Panc1 (cell line): Measurements from ENCODE around the gene MYL9. TPM values are rescaled to one million over a fixed set of nuclear protein-coding genes. Genes with fewer than 3 reads are reported as not detected.

Experiments used
- ATAC-seq: fragments of 200-7000 bp; cut with Tn5 transposase; 2 replicates; pipeline ENCODE4 v1.9.1; 2020; ENCODE audit warnings: mild to moderate bottlenecking, moderate library complexity
- BruUV-seq: library from RNA; stranded (reverse); fragments of 400-500 nt; replicated peaks from 2 replicates; lab custom pipeline; 2021; lab: Mats Ljungman, UMichigan
- CTCF ChIA-PET: fragments of 300-600 bp; sonication (Branson Sonifier 250); formaldehyde crosslinking; loops from one replicate; lab custom pipeline; 2022; ENCODE audit warnings: antibody characterized with exemption; lab: Charles Lee
- POLR2A ChIA-PET: fragments of 300-600 bp; sonication (Branson Sonifier 250); formaldehyde crosslinking; loops from one replicate; lab custom pipeline; 2022; ENCODE audit warnings: antibody characterized with exemption; lab: Charles Lee
- DNase-seq: peaks from one replicate; pipeline ENCODE4 v3.0.0-alpha.2; 2010; ENCODE audit warnings: low read depth, low spot score
- H3K27ac ChIP-seq: 2 replicates; pipeline ENCODE4 v1.5.1; 2011; ENCODE audit warnings: mild to moderate bottlenecking, low read length, inconsistent platforms
- H3K27me3 ChIP-seq: fragments of 200-500 bp; sonication (Bioruptor generic); 2 replicates; pipeline ENCODE4 v1.6.0; 2014; ENCODE audit warnings: low read length, inconsistent platforms; ENCODE audit not compliant: control insufficient read depth, insufficient read depth
- H3K36me3 ChIP-seq: fragments of 200-500 bp; sonication (Bioruptor generic); 2 replicates; pipeline ENCODE4 v1.5.1; 2014; ENCODE audit warnings: inconsistent platforms, mild to moderate bottlenecking, low read length, moderate library complexity; ENCODE audit not compliant: control insufficient read depth, insufficient read depth
- H3K4me1 ChIP-seq: 2 replicates; pipeline ENCODE4 v1.5.1; 2011; ENCODE audit warnings: inconsistent platforms, mild to moderate bottlenecking, low read length, moderate library complexity; ENCODE audit not compliant: control insufficient read depth, insufficient read depth
- H3K4me3 ChIP-seq, 2 experiments: 2 replicates each; pipeline ENCODE4 v1.5.1; 2011 to 2012; ENCODE audit warnings: low read depth in 2 of 2, low read length in 2 of 2, mild to moderate bottlenecking in 2 of 2, inconsistent platforms in 1 of 2, moderate library complexity in 1 of 2
- H3K9me3 ChIP-seq: fragments of 200-500 bp; sonication (Bioruptor generic); 2 replicates; pipeline ENCODE4 v1.5.1; 2014; ENCODE audit warnings: low read depth, mild to moderate bottlenecking, inconsistent platforms, low read length, moderate library complexity; ENCODE audit not compliant: control insufficient read depth, insufficient read depth
- POLR2AphosphoS5 ChIP-seq: IDR thresholded peaks from 2 replicates; pipeline ENCODE4 v1.6.1; 2012; ENCODE audit warnings: mild to moderate bottlenecking, low read depth, low read length, moderate library complexity
- SIN3A ChIP-seq: IDR thresholded peaks from 2 replicates; pipeline ENCODE4 v1.6.1; 2012; ENCODE audit warnings: low read depth, mild to moderate bottlenecking, low read length, moderate library complexity, borderline replicate concordance; ENCODE audit not compliant: insufficient read depth
- TCF7L2 ChIP-seq: IDR thresholded peaks from 2 replicates; pipeline ENCODE4 v1.6.1; 2011; ENCODE audit warnings: mild to moderate bottlenecking, low read depth, low read length, inconsistent platforms
- in situ Hi-C: cut with HindIII; loops from 2 replicates; pipeline ENCODE4 v1.10.0; 2016; ENCODE audit warnings: low sequenced_read_pairs, low pct_unique_long_range_greater_than_20kb
- intact Hi-C: fragments of 100-400 bp; cut with micrococcal nuclease; formaldehyde crosslinking; loops from one replicate; pipeline ENCODE4 v1.10.0; 2022; ENCODE audit not compliant: unreplicated experiment
- total RNA-seq: library from RNA; stranded (reverse); gene quantifications from one replicate; pipeline ENCODE4 v1.2.1, GENCODE V29; 2021; ENCODE audit not compliant: unreplicated experiment
- TF ChIP-seq, protein P1 (sequence below): fragments of 450-650 bp; IDR thresholded peaks from 2 replicates; pipeline ENCODE4 v1.5.1; 2017; ENCODE audit warnings: mild to moderate bottlenecking
- TF ChIP-seq, protein P2 (sequence below), 2 experiments: IDR thresholded peaks; 2 replicates each; pipeline ENCODE4 v1.6.1; 2011 to 2012; ENCODE audit warnings: low read depth in 2 of 2, control low read depth in 1 of 2, low read length in 1 of 2, mild to moderate bottlenecking in 1 of 2, moderate library complexity in 1 of 2; ENCODE audit not compliant: insufficient read depth in 1 of 2

Gene MYL9
- total RNA-seq, 1 experiment from 2014 or later: 107 TPM

DNA sequence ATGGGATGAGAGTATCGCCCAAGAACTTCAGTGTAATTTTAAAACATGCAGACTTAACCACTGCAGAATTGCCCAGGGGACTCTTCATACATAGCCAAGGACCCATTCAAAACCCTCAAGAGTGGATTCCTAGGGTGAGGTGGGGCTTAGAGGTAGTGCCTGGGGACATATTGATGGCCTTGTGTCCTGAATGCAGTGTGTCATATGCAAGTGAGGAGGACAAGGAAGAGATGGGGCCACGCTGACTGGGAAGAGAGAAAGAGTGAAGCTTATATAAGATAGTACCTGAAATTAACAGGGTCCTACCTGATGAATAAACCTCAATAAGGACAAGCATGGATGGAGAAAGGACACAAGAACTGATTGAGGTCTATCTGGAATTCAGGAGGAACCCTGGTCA lies 13.9 kb downstream of the MYL9 start:
- no peak overlapping the region for H3K4me3 ChIP-seq
- no TSS peak for BruUV-seq
- intact Hi-C loops (no loop called here), in situ Hi-C loops (no loop called here)
- CTCF ChIA-PET: no interaction called here
- H3K27ac ChIP-seq: no peak overlapping the region
- H3K27me3 ChIP-seq: no peaks in the 10 kb centered on the region
- TF ChIP-seq, protein P1, sequence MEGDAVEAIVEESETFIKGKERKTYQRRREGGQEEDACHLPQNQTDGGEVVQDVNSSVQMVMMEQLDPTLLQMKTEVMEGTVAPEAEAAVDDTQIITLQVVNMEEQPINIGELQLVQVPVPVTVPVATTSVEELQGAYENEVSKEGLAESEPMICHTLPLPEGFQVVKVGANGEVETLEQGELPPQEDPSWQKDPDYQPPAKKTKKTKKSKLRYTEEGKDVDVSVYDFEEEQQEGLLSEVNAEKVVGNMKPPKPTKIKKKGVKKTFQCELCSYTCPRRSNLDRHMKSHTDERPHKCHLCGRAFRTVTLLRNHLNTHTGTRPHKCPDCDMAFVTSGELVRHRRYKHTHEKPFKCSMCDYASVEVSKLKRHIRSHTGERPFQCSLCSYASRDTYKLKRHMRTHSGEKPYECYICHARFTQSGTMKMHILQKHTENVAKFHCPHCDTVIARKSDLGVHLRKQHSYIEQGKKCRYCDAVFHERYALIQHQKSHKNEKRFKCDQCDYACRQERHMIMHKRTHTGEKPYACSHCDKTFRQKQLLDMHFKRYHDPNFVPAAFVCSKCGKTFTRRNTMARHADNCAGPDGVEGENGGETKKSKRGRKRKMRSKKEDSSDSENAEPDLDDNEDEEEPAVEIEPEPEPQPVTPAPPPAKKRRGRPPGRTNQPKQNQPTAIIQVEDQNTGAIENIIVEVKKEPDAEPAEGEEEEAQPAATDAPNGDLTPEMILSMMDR: no peak
- TF ChIP-seq POLR2AphosphoS5: no peak
- no peak for TF ChIP-seq TCF7L2
- TF ChIP-seq, protein P2, sequence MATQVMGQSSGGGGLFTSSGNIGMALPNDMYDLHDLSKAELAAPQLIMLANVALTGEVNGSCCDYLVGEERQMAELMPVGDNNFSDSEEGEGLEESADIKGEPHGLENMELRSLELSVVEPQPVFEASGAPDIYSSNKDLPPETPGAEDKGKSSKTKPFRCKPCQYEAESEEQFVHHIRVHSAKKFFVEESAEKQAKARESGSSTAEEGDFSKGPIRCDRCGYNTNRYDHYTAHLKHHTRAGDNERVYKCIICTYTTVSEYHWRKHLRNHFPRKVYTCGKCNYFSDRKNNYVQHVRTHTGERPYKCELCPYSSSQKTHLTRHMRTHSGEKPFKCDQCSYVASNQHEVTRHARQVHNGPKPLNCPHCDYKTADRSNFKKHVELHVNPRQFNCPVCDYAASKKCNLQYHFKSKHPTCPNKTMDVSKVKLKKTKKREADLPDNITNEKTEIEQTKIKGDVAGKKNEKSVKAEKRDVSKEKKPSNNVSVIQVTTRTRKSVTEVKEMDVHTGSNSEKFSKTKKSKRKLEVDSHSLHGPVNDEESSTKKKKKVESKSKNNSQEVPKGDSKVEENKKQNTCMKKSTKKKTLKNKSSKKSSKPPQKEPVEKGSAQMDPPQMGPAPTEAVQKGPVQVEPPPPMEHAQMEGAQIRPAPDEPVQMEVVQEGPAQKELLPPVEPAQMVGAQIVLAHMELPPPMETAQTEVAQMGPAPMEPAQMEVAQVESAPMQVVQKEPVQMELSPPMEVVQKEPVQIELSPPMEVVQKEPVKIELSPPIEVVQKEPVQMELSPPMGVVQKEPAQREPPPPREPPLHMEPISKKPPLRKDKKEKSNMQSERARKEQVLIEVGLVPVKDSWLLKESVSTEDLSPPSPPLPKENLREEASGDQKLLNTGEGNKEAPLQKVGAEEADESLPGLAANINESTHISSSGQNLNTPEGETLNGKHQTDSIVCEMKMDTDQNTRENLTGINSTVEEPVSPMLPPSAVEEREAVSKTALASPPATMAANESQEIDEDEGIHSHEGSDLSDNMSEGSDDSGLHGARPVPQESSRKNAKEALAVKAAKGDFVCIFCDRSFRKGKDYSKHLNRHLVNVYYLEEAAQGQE (IDR thresholded peaks at IDR 0.05; ENCODE audit: insufficient read depth in 1 of 2, low read depth in 2 of 2, low read length in 1 of 2): no peak
- TF ChIP-seq SIN3A: no peak
- no peaks in the 10 kb centered on the region for H3K36me3 ChIP-seq
- DNase-seq: no peak
- H3K4me1 ChIP-seq: no peaks in the 10 kb centered on the region
- no peaks in the 10 kb centered on the region for H3K9me3 ChIP-seq
- ATAC-seq: no peak
- POLR2A ChIA-PET: no interaction called here

DNA sequence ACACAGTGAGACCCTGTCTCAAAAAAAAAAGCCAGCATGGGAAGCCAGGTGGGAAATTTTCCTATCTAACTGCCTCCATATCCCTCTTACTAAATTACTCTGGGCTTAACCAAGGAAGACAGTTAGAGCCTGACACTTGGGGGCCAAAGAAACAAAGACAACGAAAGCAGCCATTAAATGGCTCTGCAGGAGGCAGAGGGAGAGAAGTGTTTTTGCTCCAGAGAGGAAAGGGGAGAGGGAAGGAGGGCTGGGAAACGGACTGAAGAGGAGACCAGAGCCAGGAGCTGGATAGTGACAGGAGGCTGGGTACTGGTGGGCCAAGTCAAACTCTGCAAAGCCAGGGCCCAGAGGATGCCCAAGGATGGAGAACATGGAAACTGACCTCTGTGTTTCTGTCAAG lies 21.4 kb downstream of the MYL9 start:
- H3K36me3 ChIP-seq: no peaks in the 10 kb centered on the region
- DNase-seq (no peak), ATAC-seq (no peak)
- TF ChIP-seq SIN3A: no peak
- TF ChIP-seq, protein P2 (IDR thresholded peaks at IDR 0.05; ENCODE audit: insufficient read depth in 1 of 2, low read depth in 2 of 2, low read length in 1 of 2): no peak
- no peak for TF ChIP-seq POLR2AphosphoS5
- TF ChIP-seq TCF7L2: no peak
- TF ChIP-seq, protein P1: no peak
- H3K27me3 ChIP-seq: no peaks in the 10 kb centered on the region
- in situ Hi-C loops (no loop called here), intact Hi-C loops (no loop called here)
- no peak overlapping the region for H3K27ac ChIP-seq
- H3K4me1 ChIP-seq: no peaks in the 10 kb centered on the region
- ChIA-PET POLR2A (no interaction called here), CTCF (no interaction called here)
- H3K9me3 ChIP-seq: peaks cover 4% of the 10 kb centered on the region; the same call in 1 of the 2 replicates
- H3K4me3 ChIP-seq: no peak overlapping the region
- BruUV-seq: no TSS peak
